Measurements from ENCODE around the gene CPHXL. TPM values are rescaled to one million over a fixed set of nuclear protein-coding genes. Genes with fewer than 3 reads are reported as not detected.

Gene CPHXL
- total RNA-seq, 1 experiment from 2014 or later: not detected

DNA sequence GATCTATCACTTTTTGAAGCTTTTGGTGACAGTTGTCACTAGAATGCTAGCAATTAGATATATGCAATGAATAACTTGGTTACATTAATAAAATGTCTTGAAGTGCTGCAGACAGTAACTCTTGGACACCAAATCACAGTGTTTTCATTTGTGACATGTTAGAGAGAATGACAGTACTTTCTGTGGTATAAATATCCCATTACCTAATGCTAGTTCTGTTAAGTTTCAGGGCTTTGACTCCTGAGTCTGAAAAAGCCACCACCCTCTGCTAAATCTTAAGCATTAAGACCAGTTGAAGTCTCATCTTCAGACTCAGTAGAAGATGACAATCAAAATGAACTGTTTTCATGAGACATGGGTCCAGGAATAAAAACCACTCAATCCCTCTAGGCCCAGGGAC lies 38.9 kb downstream of the CPHXL start (continued):
- TF ChIP-seq, protein P1, sequence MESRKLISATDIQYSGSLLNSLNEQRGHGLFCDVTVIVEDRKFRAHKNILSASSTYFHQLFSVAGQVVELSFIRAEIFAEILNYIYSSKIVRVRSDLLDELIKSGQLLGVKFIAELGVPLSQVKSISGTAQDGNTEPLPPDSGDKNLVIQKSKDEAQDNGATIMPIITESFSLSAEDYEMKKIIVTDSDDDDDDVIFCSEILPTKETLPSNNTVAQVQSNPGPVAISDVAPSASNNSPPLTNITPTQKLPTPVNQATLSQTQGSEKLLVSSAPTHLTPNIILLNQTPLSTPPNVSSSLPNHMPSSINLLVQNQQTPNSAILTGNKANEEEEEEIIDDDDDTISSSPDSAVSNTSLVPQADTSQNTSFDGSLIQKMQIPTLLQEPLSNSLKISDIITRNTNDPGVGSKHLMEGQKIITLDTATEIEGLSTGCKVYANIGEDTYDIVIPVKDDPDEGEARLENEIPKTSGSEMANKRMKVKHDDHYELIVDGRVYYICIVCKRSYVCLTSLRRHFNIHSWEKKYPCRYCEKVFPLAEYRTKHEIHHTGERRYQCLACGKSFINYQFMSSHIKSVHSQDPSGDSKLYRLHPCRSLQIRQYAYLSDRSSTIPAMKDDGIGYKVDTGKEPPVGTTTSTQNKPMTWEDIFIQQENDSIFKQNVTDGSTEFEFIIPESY (IDR thresholded peaks at IDR 0.05; ENCODE audit: extremely low read depth, insufficient replicate concordance, low read length): no peak
- no peak for TF ChIP-seq EGR1 (IDR thresholded peaks at IDR 0.05; ENCODE audit: low read depth)

DNA sequence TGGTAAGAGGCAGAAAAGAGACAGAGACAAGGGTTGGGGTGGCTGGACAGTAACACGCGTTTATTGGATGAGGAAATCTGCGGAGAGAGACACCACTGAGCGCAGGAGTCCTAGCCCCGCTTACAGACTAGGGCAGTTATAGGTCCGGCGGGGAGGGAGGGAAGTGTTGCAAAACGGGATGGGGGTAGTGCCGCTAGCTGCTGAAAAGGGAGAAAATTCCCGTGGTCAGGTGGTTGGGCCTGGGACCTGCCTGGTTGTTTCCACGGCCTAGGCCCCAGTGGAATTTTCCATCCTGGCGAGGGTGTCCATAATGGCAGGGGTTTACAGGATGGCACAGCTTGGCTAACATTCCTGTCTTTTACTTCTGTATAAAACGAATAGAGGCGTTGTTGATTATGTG lies 44.0 kb downstream of the CPHXL start:
- POLR2A ChIA-PET: no interaction called here
- TF ChIP-seq, protein P2, sequence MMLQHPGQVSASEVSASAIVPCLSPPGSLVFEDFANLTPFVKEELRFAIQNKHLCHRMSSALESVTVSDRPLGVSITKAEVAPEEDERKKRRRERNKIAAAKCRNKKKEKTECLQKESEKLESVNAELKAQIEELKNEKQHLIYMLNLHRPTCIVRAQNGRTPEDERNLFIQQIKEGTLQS (IDR thresholded peaks at IDR 0.05): no peak
- TF ChIP-seq, protein P3, sequence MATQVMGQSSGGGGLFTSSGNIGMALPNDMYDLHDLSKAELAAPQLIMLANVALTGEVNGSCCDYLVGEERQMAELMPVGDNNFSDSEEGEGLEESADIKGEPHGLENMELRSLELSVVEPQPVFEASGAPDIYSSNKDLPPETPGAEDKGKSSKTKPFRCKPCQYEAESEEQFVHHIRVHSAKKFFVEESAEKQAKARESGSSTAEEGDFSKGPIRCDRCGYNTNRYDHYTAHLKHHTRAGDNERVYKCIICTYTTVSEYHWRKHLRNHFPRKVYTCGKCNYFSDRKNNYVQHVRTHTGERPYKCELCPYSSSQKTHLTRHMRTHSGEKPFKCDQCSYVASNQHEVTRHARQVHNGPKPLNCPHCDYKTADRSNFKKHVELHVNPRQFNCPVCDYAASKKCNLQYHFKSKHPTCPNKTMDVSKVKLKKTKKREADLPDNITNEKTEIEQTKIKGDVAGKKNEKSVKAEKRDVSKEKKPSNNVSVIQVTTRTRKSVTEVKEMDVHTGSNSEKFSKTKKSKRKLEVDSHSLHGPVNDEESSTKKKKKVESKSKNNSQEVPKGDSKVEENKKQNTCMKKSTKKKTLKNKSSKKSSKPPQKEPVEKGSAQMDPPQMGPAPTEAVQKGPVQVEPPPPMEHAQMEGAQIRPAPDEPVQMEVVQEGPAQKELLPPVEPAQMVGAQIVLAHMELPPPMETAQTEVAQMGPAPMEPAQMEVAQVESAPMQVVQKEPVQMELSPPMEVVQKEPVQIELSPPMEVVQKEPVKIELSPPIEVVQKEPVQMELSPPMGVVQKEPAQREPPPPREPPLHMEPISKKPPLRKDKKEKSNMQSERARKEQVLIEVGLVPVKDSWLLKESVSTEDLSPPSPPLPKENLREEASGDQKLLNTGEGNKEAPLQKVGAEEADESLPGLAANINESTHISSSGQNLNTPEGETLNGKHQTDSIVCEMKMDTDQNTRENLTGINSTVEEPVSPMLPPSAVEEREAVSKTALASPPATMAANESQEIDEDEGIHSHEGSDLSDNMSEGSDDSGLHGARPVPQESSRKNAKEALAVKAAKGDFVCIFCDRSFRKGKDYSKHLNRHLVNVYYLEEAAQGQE (IDR thresholded peaks at IDR 0.05; ENCODE audit: low read depth): no peak
- no peak for TF ChIP-seq TCF7L2 (IDR thresholded peaks at IDR 0.05; ENCODE audit: borderline replicate concordance, extremely low read depth, insufficient read depth, insufficient read length)
- no peak for TF ChIP-seq EGR1 (IDR thresholded peaks at IDR 0.05; ENCODE audit: low read depth)
- TF ChIP-seq RAD21 (IDR thresholded peaks at IDR 0.05; ENCODE audit: low read depth): no peak
- no peak for TF ChIP-seq ZFX (IDR thresholded peaks at IDR 0.05)
- TF ChIP-seq YY1 (IDR thresholded peaks at IDR 0.05; ENCODE audit: extremely low read depth, insufficient replicate concordance, low read depth, low read length): no peak
- TF ChIP-seq JUND (IDR thresholded peaks at IDR 0.05): no peak
- TF ChIP-seq SIN3A (IDR thresholded peaks at IDR 0.05; ENCODE audit: low read depth): no peak
- intact Hi-C loops (cut with micrococcal nuclease): no loop called here
- no peak overlapping the region for H3K9ac ChIP-seq (ENCODE audit: low read length)
- H3K79me2 ChIP-seq (ENCODE audit: insufficient read depth, low read length): no peaks in the 10 kb centered on the region
- no peak overlapping the region for H3K4me3 ChIP-seq (replicated peaks in 1 of 2; ENCODE audit: low read depth in 1 of 2, low read length in 2 of 2)
- CTCF ChIA-PET: no interaction called here
- H3K27ac ChIP-seq (ENCODE audit: low read depth, low read length): no peak overlapping the region
- H3K9me3 ChIP-seq (ENCODE audit: control insufficient read depth in 1 of 2, insufficient read depth in 1 of 2, low read depth in 1 of 2, low read length in 2 of 2): no peaks in the 10 kb centered on the region
- no peaks in the 10 kb centered on the region for H3K4me1 ChIP-seq (ENCODE audit: control insufficient read depth in 1 of 2, insufficient read depth in 2 of 2, low read length in 2 of 2)
- H2AFZ ChIP-seq (ENCODE audit: low read depth, low read length, poor library complexity, severe bottlenecking): no peak overlapping the region
- BruUV-seq (replicated peaks): no TSS peak
- H3K36me3 ChIP-seq (ENCODE audit: control insufficient read depth in 1 of 2, insufficient read depth in 2 of 2, low read length in 2 of 2): no peaks in the 10 kb centered on the region
- RAD21 ChIA-PET (ENCODE audit: low non-redundant PET in 1 of 2, low total read pairs in 2 of 2, uncharacterized antibody in 2 of 2, unreplicated experiment in 2 of 2): no interaction called here
- no peak overlapping the region for H3K4me2 ChIP-seq (ENCODE audit: low read length)
- DNase-seq (ENCODE audit: low read depth, low spot score) (no peak), ATAC-seq (no peak)
- H4K20me1 ChIP-seq (ENCODE audit: insufficient read depth): no peaks in the 10 kb centered on the region
- no peaks in the 10 kb centered on the region for H3K27me3 ChIP-seq (ENCODE audit: insufficient read depth, low read length)
- no peaks in the 10 kb centered on the region for H3K9me2 ChIP-seq (ENCODE audit: insufficient read depth)

All from HCT116 (cell line).